Femur (tissue), 1 donor: ENCODE data around the gene TPO.
"Not testable (repeated sequence)": the region's sequence is repeated elsewhere in the genome, so short reads cannot be mapped to it uniquely, and the experiment has no call there.

Experiments used
- DNase-seq: peaks from one replicate; pipeline ENCODE4 v3.0.0-alpha.2; 2017

TPO gene

DNA sequence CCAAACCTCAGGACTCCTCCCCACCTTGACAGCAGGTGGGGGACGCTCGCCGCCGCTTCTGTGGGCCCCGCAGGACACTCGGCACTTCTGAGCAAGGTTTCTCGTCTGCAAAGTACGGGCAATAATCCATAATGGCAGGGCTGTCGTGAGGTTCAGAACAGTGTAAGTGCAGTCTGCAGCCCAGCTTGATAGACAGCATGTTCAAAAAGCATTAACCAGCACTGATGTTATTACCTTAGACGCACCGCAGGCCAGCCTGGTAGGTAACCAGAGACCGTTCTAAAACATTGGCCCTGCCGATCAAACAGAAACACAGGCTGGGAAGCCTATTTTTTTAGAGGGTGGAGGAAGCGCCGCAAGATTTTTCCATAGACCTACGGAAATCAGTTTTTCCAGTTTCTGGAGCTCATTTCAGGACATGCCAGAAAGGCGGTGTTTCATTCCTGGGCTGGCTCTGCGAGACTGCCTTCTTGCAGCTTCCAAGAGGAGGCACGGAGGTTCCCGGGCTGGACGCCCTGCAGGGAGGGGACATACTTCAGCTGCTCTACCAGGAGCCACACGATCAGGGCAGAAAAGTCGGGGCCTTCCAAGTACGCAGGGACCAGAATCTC lies 148.7 kb downstream of the TPO start:
- DNase-seq = peak; percentile 86

- DNase-seq = no peak
Observed at GRCh38 chr2:1563084-1563857, 150.0 kb downstream of the TPO start.

DNA sequence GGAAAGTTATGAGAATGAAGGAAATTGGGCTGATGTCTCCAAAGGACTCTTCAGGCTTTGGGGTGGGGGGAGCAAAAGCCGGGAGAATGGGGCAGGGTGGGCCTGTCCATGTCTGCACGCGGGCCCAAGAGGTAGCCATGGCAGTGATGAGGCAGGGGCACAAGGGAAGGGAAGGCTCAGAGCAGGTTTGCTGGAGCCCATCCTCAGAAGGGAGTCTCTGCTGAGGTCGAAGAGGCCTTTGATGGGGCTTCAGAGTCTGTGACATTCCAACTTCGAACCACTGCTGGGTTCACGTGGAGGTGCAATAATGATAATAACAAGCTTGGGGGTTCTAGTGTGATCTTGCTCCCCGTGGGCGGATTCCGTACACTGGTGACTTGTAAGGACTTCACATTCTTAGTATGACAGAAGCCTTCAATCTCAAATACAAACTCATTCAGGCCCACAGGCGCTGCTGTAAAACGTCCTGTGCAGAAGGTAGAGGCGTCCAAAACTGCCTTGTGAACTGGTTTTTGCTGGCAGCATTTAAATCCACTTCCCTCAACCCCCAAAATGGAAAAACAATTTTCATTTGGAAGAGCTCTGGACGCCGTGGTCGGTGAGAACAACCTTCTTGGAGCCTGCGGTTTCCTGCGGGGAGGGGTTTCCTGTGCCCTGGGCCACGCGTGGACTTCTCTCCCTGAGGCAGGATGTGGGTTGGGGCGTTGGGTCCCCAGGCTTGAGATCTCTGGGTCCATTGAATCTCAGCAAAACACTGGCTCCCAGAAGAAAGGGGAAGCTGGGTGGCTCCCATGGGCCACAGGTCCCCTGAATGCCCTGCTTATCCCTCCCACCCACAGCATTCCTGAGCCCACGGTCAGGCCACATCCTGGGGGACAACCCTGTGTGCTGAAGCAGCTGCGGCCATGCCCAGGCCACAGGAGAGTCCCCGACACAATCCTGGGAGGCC lies 151.0 kb downstream of the TPO start:
- DNase-seq = peak; percentile 70

DNA sequence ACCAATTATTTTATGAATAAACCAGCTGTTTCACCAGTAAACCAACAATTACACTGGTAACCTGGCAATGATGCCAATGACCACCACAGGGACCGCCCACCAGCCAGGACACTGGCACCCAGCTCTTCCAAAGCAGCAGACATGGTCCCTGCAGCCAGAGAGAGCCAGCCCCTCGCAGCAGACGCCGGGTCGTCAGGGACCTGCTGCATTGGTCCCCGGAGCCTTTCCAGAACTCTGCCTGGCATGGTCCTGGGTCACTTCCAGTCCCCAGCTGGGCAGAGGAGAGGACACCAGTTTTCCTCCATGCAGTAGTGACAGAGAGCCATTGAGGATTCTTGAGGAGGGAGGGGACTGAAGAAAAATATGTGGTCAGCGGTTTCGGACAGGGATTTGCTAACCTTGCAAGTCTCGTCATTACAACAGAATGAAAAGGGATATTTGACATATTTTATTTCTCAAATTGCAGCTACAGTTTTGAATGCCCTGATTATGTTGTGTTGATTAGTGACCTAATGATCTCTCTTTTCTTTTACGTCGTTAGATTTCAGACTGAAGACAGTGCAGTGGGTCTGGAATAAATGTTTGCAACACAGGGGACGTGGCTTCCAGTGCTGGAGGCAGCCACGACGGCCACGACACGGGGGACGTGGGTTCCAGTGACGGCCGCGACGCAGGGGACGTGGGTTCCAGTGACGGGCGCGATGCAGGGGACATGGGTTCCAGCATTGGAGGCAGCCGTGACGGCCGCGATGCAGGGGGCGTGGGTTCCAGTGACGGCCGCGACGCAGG lies 154.5 kb downstream of the TPO start:
- DNase-seq = peak; percentile 10

DNA sequence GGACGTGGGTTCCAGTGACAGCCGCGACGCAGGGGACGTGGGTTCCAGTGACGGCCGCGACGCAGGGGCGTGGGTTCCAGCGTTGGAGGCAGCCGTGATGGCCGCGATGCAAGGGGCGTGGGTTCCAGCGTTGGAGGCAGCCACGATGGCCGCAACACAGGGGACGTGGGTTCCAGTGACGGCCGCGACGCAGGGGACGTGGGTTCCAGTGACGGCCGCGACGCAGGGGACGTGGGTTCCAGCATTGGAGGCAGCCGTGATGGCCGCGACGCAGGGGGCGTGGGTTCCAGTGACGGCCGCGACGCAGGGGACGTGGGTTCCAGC lies 155.0 kb downstream of the TPO start:
- DNase-seq = not testable (repeated sequence)

DNA sequence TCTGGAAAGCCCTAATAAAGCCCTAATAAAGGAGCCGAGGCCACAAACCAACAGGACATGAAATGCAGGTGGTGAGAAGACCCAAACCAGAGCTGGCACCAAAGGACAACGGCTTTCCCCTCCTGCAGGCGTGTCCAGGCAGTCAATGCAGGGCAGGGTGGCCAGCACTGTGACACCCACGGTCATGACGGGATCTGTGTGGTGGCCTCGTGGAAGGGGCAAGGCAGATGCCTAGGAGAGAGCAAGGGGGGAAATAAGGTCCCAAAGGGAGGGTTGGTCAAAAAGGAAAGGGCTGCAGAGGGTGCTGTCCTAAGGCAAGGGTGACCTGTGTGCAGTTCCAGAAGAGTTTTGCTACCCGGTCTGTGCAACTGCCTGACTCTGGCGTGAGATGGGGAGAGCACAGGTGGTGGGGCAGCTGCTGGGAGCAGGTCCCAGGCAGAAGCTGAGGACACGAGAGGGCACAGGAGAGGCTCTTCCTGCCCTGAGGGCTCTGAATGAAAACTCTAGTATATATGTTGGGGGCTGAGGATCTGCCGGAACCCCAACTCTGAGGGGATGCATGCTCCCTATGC lies 156.7 kb downstream of the TPO start:
- no peak for DNase-seq

- no peak for DNase-seq
Observed at GRCh38 chr2:1571477-1572417, 158.5 kb downstream of the TPO start.

GRCh38 chr2:1572638-1573037 lies 159.4 kb downstream of the TPO start:
- peak; percentile 13 for DNase-seq

GRCh38 chr2:1577846-1578245 lies 164.6 kb downstream of the TPO start:
- DNase-seq = no peak

DNA sequence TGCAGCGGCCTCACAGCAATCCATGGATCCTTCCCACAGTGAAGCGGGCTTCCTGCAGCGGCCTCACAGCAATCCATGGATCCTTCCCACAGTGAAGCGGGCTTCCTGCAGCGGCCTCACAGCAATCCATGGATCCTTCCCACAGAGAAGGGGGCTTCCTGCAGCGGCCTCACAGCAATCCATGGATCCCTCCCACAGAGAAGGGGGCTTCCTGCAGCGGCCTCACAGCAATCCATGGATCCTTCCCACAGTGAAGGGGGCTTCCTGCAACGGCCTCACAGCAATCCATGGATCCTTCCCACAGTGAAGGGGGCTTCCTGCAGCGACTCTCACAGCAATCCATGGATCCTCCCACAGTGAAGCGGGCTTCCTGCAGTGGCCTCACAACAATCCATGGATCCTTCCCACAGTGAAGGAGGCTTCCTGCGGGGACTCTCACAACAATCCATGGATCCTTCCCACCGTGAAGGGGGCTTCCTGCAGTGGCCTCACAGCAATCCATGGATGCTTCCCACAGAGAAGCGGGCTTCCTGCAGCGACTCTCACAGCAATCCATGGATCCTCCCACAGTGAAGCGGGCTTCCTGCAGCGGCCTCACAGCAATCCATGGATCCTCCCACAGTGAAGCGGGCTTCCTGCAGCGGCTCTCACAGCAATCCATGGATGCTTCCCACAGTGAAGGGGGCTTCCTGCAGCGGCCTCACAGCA lies 168.1 kb downstream of the TPO start:
- not testable (repeated sequence) for DNase-seq

DNA sequence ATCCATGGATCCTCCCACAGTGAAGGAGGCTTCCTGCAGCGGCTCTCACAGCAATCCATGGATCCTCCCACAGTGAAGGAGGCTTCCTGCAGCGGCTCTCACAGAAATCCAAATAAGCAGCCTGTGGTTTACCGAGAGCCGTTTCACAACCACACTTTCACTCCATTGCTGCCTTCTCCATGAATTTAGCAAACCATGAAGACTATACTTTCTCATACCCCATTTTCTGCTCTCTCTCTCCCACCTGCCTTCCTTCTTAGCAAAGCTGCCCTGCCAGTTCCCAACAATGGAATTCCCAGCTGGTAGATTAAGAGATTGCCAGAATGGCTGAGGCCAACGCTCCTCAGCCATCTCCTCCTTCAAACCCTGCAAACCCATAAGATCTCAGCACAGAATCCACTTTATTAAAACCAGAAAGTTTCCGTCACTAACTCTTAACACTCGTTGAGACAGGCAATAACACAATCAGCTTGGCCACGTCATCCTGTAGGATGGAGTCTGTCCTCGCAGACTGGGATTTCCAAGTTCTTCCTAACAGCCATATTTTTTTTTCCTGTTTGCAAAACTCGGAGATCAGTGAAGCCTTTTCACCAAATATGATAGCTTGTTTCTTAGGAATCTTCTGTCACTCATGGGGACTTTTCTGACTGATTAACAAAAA lies 168.8 kb downstream of the TPO start:
- no peak for DNase-seq

DNA sequence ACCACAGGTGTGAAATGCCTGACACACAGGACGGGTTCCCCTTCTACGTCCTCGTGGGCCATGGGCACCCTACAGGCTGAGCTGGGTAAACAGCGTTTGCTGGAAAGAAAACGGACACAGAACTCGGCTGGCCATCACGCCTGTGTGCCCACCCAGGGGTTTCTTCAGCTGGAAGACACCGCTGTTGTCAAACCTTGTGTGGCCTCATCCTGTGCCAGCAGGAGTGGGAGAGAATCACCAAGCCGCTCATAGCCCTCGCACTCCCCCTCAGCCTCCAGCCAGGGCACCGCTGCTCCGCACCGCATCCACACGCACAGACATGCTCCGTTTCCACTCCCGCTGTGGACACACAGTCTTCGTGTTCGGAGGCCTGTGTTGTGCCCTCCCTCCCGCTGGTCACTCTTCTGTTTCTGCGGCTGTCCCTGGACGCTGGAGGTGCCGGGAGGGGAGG lies 169.7 kb downstream of the TPO start:
- DNase-seq = no peak

- peak; percentile 13 for DNase-seq
Observed at GRCh38 chr2:1584051-1584531, 170.8 kb downstream of the TPO start.

- no peak for DNase-seq
Observed at GRCh38 chr2:1584691-1585485, 171.6 kb downstream of the TPO start.

GRCh38 chr2:1585635-1586034 lies 172.4 kb downstream of the TPO start:
- DNase-seq = peak; percentile 10

DNA sequence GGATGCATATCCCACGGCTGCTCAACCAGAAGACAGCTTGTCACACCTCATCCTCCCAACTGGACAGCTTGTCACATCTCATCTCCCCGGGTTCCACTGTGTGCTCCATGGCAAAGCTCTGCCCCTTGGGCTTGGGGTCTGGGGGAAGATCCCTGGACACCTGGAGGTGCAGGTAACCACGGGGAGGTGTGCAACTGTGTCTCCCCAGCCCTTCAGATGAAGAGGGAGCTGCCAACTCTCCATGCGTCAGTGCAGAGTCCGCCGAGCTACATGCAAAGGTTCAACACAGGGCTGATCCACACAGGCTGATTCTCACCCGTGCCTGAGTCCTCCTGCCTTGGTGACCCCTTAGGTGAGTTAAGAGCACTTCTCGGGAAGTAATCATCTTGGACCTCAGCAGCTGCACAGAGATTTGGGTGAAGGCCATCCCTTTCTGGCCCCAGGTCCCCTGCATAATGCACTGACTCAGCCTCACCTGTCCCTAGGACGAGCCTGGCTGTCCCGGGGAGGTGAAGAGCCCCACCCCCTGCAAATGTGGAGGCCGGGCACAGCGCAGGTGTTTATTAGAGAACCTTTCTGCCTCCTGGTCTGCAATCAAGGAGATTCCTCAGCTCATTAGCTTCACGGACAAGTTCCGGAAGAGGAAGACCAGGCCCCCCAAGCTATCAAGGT lies 173.1 kb downstream of the TPO start:
- no peak for DNase-seq

DNA sequence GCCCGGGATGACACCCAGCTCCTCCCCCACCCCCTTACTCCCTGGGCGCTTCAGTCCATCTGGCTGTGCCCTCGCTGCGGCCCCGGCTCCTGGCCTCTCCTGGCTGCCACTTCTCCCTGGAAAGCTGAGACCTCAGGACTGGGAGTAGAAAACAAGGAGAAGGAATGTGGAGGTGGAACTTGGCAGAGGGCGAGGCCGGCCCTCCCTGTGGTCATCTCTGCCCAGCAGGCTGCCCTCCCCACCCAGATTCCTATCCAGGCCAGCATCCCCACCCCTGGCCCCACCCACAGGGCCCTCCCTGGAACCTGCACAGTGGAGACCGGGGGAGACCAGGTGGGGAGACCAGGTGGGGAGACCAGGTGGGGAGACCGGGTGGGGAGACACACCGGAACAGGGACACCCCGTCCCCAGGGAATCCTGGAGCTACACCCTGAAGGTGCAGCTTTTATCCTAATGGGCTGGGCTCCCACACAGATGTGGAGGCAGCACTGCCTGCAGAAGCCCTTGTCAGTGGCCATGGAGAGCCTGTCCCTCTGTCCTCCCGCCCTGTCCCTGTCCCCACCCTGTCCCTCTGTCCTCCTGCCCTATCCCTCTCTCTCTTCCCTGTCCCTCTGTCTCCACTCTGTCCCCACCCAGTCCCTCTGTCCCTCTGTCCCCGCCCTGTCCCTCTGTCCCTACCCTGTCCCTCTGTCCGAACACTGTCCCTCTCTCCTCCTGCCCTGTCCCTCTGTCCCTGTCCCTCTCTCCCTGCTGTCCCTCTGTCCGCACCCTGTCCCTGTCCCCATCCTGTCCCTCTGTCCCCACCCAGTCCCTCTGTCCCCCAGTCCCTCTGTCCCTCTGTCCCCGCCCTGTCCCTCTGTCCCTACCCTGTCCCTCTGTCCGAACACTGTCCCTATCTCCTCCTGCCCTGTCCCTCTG lies 173.9 kb downstream of the TPO start:
- DNase-seq = peak; percentile 24
